ELR (cell line): Measurements from ENCODE around the gene PLEKHD1.
"Not testable (repeated sequence)": the region's sequence is repeated elsewhere in the genome, so short reads cannot be mapped to it uniquely, and the experiment has no call there.

ENCODE experiments used
- DNase-seq: peaks from one replicate; pipeline ENCODE4 v3.0.0-alpha.2; 2015; ENCODE audit warnings: low read depth

Gene PLEKHD1

DNA sequence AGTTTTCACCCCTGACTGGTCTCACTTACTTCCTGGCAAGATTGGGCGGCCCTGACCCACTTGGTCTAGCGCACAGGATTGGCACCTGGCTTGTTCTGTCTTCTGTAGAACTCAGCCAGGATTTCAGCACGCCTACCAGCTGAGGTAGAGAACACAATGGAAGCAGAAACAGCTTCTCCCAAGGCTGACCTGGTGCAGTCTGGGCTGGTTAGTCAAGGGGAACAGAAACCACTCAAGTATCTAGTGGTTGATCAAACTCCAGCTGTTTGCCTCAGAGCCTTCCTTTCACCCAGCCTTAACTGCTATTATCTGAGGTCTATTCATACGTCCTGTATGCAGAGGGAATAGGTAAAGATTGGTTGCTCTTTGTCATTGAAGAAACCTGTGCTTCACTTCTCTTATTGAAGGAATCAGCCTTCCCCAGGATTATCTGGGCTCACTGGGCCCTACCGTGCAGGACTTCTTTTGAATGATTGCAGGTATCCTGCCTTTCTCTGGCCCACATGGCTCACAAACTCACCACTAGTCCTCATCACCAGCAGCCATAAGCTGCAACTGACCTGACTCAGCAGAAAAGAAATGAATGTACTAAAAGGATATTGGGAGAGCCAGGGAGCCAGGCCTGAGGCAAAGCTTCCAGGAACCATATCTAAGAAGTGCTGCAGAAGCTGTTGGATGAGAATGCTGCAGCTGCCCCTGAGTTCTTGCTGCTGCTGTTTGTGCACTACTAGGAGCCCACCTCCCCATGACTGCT, 2.5 kb upstream of the PLEKHD1 start:
- no peak for DNase-seq

DNA sequence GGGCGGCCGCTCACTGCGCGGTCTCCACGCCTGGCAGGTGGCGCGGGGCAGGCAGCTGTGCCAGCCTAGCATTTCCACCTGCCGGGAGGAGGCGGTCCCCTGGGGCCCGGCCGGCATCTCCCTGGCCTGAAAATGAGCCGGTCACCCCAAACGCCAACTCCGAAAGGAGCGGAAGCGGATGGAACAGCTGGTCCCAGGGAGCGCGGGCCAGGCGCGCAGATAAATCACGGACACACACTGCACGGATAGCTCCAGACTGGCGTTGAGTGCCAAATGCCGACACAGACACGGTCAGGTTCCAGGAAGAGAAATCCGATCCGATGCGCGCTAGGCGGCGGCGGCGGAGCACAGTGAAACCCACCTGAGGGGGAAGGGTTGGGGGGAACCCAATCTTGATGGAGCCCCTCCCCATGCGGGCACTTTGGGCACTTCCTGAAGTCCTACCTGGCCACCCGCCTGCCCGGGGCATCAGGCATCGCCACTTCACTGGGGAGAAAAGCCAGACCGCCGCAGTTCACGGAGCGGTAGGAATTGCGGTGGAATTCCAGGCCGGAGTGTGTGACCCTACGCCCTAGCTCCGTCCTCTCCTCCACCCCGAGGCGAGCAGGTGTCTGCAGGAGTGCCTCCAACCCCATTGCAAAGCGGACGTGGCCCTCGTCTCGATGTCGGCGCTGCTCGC, 624 bp upstream of the PLEKHD1 start:
- DNase-seq: no peak

DNA sequence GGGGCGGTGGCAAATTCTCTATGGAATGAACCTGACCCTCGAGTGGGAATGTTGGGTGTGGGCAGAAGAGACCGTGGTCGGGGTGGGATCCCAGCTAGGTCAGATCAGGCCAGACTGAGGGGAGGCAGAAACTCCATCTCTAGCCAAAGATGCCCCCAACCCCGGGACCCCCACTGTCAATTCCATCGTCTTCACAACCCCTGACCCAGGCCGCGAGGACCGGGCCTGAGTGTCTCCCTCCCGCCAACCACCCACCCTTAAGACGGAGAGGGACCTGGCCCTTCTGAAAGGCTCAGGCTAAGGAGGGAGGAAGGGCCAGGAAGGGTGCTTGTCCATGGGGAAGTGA, 760 bp downstream of the PLEKHD1 start:
- no peak for DNase-seq

DNA sequence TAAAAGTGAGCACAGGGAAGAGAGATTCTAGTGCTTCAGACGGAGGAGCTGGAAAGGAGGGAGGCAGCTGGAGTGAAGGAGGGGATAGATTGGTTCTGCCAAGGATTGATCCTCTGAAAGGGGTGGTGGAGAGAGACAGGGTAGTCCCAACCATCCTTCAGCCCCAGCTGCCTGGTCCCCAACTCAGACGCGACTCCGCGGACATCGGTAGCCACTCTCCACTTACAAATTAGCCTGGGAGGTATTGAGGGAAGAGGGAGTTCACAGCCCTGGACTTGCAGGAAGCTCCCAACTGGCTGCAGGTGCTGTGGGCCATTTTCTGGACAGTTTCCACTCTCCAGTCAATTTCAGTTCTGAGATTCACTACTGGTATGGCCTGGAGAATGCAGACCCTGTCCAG, 1.2 kb downstream of the PLEKHD1 start:
- no peak for DNase-seq

DNA sequence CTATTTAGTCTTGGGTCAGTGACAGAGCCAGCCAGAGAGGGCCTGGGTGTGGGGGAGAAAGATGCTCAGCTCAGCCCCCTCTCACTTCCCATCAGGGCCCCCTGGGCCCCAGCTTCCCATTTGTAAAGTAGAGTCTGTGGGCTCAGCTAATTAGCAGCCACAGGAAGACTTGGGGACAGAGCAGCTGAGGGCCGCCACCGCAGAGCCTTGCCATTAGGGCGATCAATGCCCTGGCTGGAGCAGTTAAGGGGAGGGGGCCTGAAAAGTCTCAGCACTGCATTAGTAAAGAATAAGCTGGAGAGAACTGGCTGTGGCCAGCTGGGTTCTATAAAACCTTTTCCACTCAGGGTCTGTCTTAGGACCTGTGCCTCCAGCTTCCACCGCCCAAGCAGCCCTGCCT, 2.7 kb downstream of the PLEKHD1 start:
- no peak for DNase-seq

DNA sequence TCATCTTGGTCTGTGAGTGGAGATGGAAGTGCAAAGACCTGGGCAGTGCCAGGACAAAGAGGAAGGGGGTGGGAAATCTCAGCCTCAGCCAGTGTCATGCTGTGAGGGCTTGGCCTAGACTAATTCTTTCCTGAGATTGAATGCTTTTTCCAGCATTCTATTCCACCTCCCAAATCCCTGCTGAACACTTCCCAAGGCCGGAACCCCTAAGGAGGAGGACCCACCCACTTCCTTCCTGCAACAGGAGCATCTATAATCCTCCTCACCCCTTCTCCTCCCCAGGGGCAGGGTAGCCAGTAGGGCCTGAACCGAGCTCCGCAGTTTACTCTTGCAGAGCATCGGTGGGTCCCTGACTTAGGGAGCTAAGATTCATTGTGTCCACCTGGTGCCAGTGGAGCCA, 3.2 kb downstream of the PLEKHD1 start:
- DNase-seq: no peak

DNA sequence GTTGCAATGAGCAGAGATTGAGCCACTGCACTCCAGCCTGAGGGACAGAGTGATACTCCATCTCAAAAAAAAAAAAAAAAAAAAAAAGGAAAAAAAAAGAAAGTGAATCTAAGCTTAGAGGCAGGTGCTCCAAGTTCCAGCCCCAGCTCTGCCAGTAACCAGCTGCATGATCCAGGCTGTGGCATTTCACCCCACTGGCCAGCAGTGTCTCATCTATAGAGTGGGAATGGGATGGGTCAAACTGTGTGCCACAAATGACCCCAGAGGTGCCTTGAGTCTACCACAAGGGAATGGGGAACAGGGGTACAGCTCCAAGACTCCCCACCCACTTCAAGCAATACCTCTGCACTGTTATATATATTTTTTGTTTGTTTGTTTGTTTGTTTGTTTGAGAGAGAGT, 5.0 kb downstream of the PLEKHD1 start:
- DNase-seq: no peak

DNA sequence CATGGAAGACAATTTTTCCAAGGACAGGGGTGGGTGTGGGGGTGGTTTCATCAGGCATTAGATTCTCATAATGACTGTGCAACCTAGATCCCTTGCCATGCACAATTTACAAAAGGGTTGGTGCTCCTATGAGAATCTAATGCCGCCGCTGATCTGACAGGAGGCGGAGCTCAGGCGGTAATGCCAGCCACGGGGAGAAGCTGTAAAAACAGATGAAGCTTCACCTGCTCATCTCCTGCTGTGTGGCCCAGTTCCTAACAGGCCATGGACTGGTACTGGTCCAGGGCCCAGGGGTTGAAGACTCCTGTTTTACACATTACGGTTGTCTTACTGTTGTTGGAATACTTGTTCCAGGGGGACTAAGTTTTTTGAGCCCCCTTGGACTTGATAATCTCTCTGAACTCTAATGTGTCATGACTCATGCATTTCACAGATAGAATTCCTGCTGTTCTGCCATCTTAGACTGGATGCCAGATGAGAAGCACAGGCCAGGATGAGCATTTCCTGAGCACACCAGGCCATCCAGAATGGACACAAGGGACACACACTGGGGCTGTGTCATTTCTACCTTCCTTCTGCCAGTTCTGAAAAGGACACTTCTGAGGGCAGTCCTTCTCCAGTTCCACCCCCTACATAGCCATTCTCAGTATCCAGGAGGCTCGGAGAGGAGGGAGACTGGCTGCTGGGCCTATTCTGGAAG, 5.8 kb downstream of the PLEKHD1 start:
- DNase-seq: no peak

DNA sequence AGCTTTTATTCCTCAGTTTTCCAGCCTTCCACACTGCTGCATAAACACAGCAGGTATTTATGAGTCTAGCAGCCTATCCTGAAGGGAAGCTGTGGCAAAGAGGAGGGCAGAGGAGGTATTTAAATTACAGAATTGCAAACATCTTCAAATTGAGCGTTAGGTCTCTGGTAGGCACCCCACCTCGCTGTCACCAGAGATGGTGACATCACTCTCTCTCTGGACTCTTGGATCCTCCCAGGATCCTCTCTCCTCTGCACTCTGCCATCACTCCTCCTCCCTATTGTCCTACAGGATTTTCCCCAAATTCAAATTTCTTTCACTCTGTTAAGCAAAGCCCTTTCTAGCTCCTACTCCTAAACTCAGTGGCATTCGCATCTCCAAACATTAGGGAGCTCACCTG, 6.7 kb downstream of the PLEKHD1 start:
- no peak for DNase-seq

DNA sequence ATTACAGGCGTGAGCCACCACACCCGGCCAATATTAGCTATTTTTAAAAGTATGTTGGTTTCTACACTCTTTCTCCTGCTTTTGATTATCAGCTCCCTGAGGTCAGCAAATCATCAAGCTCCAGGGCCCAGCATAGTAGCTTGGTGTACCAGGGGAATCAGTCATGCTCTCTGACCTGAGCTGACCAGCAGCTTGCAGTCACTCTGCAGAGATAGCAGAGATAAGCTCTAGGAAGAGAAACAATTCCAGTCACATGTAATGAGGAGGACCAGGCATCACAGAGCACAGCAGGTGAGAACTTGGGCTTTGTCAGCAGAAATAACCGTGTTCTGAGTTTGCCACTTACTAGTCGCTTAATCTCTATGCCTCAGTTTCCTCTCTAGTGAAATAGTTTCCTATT, 8.5 kb downstream of the PLEKHD1 start:
- no peak for DNase-seq

DNA sequence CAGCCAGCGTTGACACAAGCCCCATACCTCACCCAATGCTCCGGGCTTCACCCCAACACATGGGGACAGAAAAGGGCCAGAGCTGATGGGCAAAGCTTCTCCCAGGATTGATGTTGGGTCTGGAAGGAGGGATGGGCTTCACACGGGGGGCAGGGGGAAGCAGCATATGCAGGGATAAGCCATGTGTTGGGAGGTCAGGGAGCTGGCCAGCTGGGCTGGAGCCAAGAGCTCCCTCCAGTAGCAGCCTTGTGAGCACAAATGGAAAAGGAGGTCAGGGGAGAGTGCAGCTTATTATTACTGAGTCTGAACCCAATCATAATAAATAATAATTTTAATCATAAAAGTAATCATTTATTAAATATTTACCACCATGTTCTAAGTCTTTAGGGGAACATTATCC, 9.3 kb downstream of the PLEKHD1 start:
- DNase-seq: no peak

DNA sequence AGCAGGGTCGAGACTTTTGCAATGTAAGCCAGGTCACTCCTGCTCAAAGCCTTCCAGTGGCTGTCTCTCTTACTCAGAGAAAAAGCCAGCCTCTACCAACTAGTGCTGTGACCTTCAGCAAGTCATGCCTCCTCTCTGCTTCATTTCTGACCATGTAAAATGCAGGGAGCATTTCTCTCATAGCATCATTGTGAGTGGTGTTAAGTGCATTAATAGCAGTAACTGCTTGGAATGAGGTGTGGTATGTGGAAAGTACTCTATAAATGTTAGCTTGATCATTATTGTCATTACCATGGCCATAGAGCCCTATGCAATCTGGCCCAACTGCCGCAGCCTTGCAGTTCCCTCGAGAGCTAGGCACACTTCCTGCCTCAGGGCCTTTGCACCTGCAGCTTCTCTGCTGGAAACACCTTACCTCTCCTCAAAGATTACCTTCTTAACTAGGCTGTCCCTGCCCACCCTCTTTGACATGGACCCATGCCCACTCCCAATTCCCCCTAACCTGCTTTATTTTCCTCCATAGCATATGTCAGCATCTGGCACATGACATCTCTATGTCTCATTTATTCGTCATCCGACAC, 10.9 kb downstream of the PLEKHD1 start:
- no peak for DNase-seq

DNA sequence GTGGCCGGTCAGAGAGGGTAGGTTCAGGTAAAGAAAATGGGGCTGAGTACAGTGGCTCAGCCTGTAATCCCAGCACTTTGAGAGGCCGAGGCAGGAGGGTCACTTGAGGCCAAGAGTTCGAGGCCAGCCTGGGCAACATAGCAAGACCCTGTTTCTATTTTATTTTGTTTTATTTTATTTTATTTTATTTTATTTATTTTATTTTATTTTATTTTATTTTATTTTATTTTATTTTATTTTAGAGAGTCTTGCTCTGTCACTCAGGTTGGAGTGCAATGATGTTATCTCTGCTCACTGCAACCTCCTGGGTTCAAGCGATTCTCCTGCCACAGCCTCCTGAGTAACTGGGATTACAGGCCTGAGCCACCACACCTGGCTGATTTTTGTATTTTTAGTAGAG, 13.3 kb downstream of the PLEKHD1 start:
- DNase-seq: not testable (repeated sequence)

DNA sequence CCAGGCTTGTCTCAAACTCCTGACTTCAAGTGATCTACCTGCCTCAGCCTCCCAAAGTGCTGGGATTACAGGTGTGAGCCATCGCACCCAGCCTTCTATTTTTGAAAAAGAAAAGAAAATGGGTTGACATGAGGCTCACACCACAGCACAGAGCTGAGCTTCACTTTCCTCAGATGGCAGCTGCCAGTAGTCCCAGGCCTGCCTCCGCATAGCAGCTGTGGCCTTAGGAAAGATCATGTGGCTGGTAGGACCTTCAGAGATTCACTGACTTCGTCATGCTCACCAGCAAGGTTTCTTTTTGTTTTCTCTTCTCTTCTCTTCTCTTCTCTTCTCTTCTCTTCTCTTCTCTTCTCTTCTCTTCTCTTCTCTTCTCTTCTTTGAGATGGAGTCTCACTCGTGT, 13.8 kb downstream of the PLEKHD1 start:
- not testable (repeated sequence) for DNase-seq

DNA sequence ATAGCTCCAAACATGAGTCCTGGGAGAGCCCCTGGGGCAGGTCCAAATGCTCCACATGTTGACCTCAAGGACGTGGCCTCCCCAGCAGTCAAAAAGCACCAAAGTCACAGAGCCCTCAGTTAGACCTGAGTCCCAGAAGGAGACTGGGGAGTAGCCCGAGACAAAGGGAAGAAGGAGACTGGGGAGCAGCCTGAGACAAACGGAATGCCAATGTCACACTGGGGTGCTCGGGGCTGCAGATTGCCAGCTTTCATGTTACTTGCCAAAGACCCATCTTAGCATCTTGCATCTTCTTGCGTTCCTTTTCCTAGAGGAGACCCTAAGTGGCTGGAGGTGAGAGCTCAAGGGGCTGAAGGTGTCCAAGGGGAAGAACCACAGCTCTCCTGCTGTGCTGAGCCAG, 14.9 kb downstream of the PLEKHD1 start:
- no peak for DNase-seq

DNA sequence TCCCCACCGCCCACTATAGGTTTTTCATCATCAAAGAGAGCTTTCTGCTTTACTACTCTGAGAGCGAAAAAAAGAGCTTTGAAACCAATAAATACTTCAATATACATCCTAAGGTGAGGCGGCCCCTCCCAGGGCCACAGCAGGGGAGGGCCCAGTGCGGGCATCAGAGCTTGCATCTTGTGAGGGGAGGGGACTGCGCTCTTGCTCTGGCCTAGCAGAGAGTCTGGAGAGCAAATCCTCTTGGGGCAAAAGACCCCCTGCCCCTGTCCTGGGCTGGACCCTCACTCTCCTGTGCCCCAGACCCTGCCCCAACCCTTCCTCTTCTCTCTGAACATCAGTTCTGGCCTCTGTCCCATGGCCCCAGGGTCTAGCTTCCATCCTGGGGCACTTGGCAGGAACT, 15.6 kb downstream of the PLEKHD1 start:
- DNase-seq: no peak

DNA sequence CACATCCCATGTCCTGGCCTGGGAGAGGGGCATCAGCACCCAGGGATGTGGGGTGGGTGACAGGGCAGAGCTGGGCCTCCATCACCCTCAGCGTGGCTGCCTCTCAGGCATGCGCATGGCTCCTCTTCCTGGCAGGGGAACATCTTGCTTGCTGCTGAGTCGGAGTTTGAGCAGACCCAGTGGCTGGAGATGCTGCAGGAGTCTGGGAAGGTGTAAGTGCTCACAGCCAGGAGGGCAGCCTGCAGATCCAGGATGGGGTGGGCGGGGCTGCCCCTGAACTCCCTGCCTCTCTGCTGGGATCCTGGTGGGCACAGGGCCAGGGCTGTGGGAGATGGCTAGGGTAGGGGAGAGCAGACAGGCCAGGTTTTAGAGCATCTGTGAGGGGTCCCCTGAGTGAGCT, 16.2 kb downstream of the PLEKHD1 start:
- no peak for DNase-seq

DNA sequence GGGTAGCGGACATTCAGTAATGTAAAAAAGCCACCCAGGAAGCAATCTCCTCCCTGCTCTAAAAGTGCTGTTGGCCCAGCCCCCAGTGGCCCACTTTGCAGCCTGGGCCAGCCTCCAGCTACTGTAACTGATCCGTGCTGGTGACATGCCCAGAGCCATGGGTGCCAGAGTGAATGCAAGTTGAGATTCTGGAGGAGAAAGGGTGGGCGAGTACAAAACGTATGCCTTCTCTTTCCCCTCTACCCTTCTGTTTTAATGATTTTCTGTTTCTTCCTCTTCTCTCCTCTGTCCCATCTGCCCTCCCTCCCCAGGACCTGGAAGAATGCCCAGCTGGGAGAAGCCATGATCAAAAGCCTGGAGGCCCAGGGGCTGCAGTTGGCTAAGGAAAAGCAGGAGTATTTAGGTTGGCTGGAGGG, 16.9 kb downstream of the PLEKHD1 start:
- no peak for DNase-seq

DNA sequence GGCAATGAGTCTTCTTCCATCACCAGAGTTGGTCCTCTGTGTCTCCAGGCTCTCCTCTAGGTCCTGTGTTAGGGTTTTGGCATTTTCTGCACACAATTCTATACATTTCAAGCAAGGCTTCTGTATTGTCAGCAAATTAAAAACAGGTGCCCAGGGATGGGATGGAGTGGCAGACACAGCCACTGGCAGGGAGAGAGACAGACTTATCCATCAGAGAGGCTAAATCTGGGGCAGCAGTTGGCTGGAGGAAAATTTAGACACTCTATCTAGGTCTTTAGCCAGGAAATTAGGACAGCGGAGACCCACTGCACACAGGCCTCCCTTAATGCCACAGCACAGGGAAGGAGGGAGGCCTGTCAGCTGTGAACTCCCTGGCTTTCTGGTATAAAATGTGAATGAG, 20.2 kb downstream of the PLEKHD1 start:
- no peak for DNase-seq

DNA sequence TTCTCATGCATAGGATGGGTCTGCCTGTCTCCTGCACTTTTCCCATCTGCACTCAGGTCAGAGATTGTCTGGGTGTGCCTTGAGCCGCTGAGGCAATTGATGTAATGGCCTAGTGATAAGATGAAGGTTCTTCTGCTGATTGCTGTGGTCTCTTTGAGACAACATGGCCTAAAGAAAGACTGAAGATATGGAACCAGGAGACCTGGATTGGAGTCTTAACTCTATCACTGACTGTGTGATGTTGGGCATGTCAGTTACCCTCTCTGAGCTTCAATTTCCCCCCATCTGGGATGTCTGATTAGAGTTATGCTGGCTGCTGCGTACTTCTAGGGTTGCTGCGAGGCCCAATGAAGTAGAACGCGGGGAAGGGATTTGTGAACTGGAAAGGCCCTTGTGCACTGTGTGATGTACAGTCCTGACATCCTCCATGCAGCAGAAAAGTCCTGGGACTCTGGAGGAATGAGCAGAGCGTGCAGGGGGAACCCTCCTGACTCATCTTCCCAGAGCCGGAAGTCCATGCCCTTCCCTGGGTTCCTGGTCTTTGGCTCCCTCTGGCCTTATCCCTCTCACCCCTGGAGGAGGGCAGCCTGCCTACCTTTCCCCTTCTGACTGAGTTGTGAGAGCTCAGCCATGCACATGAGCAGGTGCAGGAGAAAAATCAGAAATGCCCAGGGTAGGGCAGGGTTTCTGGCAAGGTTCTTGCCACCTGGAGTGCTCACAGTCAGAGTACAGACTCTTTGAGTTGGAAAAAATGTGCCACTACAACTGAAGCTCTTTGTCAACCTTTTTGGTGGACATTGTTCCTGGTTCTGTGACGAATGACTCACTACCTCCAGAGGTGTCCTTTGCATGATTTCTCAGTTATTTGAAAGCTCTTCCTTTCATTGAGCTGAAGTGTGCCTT, 21.1 kb downstream of the PLEKHD1 start:
- peak; percentile 33 for DNase-seq

DNA sequence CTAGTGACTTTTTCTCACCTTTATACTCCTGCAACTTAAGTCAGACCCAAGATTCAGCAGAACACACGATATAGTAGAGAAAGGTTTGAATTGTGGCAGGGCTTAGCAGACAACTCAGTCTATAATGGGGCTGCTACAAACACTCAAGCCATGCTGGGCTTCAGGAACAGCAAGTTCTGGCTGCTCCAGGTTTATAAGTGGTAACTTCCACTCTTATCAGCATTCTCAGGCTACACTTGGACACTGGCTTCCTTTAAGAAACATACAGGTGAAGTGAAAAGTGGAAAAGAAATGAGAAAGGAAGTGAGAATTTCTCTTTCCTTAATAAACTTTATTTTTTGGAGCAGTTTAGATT, 21.7 kb downstream of the PLEKHD1 start:
- DNase-seq: no peak
